Stimulated activated naive CD4-positive, alpha-beta T cell (primary cell): Measurements from ENCODE around the gene RIC8B.

Source experiments
- DNase-seq, 6 experiments: peaks; one replicate each; lab custom pipeline; 2025; lab: John Stamatoyannopoulos, UW

The RIC8B gene

DNA sequence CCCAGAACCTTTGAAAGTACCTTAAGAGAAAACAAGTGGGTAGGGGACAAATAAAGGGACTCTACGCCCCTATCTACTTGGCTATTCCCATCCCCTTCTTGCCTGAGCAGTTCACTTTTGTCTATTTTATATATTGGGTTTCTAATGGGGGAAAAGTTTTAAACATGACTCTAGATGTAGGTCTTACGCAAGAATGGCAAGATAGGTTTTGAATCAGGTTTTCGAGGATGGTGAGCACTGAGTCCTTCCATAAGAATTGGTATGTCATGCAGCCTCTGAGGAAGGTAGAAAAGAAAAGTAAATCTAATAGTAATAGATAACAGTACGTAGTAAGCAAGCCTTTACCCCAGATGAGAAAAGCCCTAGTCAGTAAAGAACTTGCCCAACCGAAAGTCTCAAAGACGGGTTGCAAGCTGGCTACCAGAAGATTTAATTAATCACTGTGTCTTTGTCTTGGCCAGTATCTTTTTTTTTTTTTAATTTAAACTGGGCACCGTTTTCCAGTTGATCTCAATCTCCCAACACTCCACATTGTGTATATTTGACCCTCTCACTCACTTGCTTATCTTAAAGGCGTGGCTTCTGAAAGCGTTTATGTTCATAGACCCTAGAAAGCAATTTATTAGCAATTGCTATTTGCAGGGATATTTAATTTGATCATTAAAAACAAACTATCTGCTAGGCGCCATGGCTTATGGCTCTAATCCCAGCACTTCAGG lies 94.7 kb downstream of the RIC8B start:
- no peak for DNase-seq

DNA sequence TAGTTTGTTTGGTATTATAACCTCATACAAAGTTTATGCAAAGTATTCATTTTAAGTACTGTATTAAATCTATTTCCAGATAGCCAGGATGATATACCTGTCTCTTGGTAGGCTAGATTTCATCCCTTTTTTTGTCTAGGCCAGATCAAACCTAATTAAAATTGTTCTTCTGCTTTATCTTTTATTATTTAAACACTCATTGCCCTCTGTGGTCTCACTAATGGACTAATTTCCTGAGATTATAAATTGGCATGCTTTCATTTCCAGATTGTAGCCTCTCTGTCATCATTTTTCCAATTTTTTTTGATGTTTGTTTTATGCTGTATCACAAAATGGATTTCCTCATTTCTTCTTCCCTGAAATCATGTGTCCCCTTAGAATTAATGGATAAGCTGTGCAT lies 95.6 kb downstream of the RIC8B start:
- DNase-seq, result no peak

DNA sequence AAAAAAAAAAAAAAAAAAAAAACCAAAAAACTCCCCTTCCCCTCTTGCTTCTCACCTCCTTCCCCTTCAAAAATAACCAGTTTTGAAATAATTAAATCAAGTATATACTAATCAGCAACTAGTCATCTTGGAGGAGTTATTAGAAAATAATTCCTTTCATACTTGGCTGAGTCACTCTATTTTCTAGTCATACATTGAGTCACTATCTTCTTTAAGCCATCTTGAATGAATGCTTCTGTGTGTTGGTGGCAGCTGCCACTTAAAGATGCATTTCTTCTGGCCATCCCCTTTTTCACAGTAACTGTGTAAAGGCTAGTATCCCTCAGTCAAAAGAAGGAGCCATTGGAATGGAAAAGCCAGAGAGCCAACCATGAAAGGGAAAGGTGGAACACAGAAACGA lies 97.0 kb downstream of the RIC8B start:
- no peak for DNase-seq

DNA sequence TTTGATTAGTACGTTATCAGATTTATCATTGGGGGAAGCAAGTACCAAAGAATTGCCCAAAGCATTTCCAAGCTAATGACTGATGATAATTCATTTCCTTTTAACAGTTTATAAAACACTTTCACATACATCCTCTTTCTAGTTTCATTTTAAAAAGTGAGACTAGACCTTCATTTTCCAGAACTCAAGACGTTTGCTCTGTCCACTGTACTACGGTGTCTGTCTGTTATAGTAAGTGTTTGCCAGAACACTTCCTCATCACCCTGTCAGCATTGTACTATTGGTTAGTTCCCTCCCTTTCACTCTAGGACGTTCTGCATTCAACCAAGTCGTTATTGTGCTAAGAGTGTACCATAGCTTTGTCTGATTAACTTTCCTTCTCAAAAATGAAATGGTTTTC lies 99.5 kb downstream of the RIC8B start:
- no peak for DNase-seq

DNA sequence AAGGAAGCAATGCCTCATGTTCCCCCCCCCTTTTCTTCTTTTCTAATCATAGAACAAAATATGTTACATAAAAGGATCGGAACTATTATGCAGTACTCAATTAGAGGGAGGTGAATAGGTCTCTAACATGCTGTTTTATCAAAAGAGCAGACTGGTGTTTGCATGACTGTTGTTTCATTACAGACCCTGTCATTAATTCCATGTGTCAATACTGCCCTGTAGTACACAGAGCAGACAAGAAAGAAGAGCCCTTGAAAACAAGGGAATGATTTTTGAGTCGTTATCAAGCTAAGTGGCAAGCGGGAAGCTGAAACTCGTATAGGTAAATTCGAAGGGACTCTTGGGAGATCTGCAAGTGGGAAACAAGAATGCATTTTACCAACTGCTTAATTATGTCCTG lies 104.3 kb downstream of the RIC8B start:
- no peak for DNase-seq

DNA sequence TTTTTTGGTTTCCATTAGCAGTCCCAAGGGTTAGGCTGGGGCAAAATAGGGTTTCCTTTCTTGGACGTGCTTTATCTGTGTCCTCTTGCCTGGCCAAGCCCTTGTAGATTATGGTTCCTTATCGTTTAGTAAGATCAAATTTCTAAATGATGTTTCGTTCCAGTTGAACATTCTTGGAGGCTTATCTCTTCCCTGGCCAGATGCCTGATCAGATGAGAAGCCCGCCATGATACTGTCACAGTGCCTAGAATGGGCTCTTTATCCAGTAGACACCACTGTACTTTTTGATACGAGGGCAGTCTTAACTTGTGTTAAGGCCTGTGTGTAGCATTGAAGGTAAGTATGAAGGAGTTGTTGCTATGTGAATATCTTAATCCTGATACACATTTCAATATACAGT lies 105.1 kb downstream of the RIC8B start:
- DNase-seq, result no peak

DNA sequence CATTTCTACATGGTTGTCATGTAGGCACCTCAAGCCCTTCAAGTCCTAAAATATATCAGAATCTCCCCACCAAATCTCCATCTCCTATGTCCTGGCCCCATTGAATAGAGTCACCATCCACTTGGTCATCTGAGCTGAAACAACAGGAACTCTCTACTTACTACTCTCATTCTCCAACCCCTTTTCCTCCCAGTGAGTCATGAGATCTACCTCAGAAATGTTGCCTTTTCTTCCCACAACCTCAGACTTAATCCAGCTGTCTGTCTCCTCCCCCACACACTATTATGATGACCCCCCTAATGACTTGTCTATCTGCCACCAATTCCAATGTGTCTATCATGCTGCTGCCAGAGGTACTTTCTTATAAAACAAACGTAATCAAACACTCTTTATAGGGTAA lies 108.9 kb downstream of the RIC8B start:
- DNase-seq, result no peak

DNA sequence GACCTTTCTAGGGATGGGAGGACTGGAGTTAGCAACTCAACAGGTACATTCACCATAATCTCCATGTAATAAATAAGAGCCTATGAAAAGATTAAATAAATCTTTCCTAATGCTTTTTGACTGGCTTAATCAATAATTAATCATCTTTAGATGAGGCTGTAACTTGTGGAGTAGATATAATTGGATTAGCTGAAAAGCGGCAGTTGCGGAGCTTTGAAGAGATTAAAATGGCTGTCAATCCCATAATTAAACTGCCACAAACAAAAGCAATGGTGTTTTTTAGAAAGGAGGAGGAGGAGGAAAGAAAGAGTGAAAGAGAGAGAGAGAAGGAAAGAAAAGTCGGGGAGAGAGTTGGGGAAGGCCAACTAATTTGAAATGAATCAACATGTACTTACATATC lies 110.5 kb downstream of the RIC8B start:
- DNase-seq, result no peak

DNA sequence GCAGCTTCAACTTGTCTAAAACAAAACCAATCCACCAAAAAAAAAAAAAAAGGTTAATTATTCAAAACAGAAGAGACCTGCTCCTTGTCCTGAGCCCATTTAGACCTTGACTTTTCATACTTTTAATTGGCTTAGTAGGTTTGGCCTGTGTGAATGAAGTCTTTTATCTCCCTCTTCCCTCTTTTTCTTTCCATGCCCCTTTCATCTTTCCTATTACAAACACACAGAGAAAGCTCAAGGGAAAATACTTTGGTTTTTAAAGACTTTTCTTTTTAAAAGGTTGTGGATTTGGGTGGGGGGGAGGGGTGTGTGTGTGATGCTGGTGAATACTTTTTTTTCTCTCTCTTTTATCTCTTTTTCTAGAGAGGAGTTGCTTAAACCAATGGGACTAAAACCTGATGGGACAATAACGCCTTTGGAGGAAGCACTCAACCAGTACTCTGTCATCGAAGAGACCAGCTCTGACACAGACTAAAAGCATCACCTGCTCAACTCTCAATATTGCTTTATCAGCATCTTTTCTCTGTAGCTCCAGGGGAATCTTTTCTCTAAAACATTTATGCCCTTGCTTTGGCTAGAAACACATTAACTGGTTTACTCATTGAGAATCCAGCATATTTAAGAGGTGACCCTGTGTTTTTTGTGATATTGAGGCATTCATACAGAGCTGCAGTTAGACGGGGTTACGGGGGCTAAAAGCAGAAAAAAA lies 111.2 kb downstream of the RIC8B start:
- DNase-seq, result no peak

DNA sequence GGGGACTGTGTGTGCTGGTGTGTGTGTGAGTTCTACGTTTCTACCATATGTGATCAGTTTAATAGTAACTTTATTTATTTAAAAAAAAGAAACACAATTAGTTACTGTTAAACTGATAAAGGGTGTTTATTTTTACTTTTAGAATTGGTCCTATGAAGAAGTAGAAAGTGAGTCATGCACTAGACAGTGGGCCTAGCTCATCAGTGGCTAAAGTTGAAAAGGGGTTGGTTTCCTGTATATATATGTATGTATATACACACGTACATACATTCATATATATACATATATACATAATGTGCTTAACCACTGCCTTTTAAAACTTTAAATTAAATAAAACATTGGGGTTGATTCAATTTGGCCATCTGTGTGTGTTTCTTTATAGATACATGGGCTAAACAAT lies 112.5 kb downstream of the RIC8B start:
- DNase-seq, result no peak

DNA sequence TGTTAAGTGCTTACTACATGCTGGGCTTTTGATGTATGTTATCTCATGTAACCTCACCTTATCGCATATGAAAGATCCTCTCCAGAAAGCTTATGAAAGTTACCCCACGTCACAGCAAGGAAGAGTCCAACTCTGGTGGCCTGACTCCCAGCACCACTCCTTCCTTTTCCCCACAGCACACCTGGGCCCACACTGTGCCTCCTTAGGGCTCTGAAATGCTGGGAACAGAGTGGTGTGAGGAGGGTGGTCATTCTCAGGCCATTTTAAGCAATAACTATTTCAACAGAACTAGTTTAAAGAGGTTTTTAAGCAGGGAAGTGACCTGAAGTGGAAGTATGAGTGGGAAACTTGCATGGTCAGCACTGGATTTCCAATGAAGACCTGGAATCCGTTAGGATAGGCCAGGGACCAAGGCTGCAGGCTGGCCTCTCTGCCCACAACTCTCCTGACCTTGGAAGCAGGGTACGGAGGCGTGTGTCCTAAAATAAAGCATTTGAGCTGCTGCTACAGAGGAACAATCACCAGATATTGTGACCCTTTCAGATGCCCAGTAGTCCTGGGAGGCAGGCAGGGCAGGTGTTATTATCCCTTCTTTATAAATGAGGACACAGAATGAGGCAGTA lies 114.0 kb downstream of the RIC8B start:
- DNase-seq, result no peak

DNA sequence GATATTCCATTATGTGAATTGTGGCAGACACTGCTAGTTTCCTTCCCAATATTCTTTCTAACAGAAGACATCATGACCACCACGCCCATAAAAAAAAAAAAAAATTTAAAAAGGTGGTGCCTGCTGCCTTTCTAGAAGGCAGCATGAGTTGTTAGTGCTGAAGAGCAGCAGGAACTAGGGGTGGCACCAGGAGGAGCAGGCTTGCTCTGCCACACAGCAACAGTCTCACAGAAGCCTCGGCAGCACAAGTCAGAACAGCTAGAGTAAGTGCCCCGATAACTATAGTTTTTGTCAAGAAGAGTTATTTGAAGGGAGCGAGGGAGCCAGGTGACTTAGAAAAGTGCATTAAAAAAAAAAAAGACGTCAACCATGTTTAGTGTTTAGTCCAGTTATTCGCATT lies 114.8 kb downstream of the RIC8B start:
- no peak for DNase-seq

DNA sequence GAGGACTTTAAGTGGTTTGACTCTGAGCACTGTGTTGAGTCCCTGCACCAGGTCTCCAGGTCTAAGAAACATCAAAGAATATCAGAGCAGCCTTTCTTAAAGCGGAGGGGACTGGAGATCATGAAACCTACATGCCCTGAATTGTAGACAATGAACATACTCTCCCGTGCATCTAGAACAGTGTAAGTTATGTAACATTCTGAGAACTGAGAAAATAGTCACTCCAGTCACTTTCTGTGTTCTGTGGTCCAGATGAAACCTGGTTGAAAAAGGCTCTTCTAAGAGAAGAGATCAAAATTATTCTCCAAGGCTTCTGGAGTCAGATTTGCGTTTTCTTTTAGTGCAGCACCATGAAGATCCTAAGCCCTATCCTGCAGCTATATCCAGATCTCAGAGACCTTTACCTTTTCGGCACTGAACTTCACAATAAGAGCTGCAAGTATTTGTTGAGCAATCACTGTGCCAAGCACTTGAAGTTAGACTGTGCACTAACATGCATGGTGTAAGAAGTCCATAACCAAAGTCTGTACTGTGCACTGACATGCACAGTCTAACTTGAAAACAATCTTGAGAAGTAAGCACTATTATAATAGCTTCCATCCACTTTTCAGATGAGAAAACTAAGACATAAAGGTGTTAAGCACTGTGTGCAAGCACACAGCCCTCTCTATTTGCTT lies 115.6 kb downstream of the RIC8B start:
- no peak for DNase-seq

DNA sequence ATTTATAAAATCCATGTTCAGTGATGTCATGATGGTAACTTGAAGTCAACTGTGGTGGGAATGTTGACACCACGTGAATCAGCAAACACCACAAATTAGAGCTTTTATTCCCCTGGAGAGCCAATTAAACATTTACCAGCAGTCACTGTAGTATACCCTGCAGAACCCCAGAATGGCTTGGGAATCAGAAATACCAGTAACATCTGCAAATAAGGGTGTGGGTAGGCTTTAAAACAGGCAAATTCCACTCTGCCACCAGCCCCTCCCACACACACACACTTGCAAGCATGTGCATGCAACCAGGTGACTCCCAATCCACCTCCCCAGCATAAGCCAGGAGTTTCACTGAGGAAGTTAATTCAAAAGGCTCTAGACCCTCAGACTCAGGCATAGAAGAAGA lies 117.6 kb downstream of the RIC8B start:
- DNase-seq, result no peak

DNA sequence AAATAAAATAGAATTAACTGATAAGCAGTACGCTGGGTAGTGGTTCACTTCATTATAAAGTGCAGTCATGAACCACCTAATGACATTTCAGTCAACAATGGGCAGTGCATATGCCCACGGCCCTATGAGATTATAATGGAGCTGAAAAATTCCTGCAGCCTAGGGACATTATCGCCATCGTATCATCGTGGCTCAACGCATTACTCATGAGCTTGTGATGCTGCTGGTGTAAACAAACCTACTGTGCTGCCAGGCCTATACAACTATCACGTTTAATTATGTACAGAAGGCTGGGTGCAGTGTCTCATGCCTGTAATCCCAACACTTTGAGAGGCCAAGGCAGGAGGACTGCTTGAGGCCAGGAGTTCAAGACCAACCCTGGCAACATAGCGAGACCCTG lies 119.0 kb downstream of the RIC8B start:
- no peak for DNase-seq

DNA sequence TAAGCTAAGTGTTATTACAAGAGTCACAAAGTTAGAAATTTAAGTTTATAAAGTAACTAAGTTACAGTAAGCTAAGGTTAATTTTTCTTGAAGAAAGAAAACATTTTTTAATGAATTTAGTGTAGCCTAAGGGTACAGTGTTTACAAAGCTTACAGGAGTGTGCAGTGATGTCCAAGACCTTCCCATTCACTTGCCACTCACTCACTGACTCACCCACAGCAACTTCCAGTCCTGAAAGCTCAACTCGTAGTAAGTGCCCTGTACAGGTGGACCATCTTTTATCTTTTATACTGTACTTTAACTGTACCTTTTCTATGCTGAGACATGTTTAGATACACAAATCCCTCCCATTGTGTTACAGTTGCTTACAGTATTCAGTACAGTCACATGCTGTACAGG lies 120.3 kb downstream of the RIC8B start:
- DNase-seq, result no peak

DNA sequence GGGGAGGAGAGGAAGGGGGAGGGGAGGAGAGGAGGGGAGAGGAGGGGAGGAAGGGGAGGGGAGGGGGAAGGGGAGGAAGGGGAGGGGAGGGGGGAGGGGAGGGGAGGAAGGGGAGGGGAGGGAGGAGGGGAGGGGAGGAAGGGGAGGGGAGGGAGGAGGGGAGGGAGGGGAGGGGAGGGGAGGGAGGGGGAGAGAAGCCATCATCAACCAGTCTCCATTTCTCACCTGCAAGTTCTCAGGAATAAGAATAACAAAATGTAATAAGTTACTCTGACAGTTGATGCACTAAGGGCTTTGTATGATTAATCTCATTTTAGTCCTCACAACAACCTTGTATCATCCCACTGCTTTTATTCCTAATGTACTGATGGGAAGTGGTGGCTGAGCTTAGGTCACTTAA lies 122.1 kb downstream of the RIC8B start:
- DNase-seq, result no peak

DNA sequence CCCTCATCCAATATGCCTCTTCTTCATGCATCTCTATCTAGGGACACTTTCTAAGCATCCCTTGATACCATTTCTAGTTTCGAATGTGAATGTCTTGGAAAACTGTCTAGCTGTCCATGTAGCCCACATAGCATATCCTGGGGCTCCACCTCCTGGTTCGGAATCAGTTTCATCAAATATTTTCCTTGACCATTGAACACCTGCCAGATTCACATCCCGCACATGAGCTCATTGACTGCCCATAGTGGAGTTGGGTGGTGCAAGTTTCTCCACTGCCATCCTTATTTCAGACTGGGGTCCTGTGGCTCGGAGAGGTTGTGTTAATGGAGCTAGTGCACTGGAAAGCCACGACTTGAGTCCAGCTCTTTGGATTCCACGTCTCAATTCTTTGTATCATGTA lies 122.6 kb downstream of the RIC8B start:
- DNase-seq, result no peak

DNA sequence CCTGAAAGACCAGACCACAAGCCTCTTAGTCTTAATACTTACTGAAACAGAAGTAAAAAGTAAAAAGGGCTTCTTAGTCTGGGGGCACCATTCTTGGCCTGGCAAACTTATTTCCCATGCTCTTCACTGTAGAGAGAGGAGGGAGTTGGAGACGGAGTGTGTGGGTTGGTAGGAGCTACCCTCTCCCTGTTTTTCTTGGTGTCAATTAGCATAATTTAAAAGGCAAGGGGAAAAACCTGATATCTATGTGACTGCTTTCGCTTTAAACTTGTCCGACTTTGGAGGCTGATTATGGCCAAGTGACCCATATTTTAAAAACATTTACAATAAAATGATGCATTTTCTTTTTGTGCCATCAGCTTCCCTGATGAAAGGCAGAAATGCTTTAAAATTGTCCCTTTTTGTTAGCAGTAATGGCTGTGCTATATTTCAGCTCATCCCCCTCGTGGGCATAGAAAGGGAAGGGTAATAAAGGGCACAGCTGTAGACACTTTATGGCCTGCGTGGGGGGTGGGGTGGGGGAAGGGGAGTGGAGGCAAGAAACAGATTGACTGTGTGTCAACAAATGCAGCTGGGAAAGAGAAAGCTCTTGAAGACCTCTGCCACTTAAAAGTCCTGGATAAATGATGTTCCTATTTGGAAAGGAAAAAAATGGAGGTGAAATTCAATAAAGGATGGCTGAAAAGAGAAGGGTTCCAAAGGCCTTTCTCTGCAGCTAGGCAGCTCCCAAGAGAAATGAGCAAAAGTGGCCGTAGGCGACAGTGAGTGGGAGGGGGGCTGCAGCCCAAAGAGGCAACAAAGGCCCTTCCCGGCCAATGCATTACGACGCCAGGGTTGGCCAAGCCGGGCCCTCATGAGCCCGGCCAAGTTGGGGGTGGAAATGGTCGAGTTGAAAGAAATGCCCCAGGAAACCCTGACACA lies 123.8 kb downstream of the RIC8B start:
- no peak for DNase-seq

DNA sequence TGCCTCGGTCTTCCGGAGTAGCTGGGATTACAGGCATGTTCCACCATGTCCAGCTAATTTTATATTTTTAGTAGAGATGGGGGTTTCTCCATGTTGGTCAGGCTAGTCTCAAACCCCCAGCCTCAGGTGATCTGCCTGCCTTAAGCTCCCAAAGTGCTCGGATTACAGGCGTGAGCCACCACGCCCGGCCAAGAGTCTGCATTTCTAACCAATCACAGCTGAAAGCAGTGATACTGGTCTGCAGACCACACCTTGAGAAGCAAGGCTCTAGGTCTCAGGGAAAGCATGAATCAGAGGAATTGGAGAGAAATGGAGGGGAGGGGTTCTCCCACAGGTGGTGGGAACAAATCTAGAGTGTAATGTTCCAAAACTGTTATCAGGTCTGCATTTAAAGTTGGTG lies 126.1 kb downstream of the RIC8B start:
- DNase-seq, result no peak

DNA sequence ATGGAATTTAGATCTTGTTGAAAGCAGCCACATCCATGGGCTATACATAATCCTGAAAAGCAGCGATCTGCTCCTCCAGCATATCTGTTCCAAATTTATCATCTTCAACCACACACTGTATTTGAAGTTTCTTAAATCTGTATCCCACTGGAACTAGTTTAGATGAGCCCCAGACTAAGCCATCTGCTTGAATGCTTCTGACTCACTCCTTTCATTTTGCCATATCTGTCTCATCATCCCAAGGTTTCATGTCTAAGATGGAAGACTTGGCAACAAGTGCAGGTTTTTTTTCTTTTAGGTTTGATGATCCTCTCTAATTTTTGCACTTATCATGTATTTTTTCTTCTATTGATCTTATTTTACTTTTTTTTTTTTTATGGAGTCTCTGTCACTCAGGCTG lies 126.8 kb downstream of the RIC8B start:
- DNase-seq, result no peak

DNA sequence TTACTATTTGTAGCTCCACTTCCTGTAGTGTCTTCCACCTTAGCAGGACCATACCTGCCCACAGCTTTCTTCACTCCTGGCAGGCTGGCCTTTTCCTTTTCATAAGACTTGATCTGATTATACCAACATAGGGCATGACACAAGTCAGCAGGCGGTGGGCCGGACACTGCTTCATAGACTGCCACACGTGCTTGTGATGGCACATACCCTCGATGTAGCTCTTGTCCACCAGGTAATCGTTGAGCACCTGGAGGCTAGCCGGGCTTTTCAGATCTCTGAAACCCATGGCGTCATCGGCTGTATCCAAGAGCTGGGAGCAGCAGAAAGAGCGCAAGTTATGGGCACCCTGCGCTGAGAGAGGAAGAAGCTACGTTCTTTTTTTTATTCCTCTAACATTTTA lies 127.6 kb downstream of the RIC8B start:
- no peak for DNase-seq
